HK-2 (cell line): ENCODE data around the gene HMCN2.

Source experiments
- DNase-seq: peaks from one replicate; pipeline ENCODE4 v3.0.0-alpha.2; 2018; ENCODE audit not compliant: unreplicated experiment

Gene HMCN2

GRCh38 chr9:130470950-130471349, 205.4 kb downstream of the HMCN2 start:
- no peak for DNase-seq

- no peak for DNase-seq
Observed at GRCh38 chr9:130471411-130472183, 206.0 kb downstream of the HMCN2 start.

GRCh38 chr9:130472184-130472705, 206.7 kb downstream of the HMCN2 start:
- DNase-seq = no peak

GRCh38 chr9:130473009-130473408, 207.4 kb downstream of the HMCN2 start:
- no peak for DNase-seq

GRCh38 chr9:130473566-130473965, 208.0 kb downstream of the HMCN2 start:
- DNase-seq = no peak

GRCh38 chr9:130474106-130474505, 208.5 kb downstream of the HMCN2 start:
- no peak for DNase-seq

- DNase-seq = no peak
Observed at GRCh38 chr9:130476151-130476730, 210.7 kb downstream of the HMCN2 start.

GRCh38 chr9:130477564-130477963, 212.0 kb downstream of the HMCN2 start:
- no peak for DNase-seq

GRCh38 chr9:130478152-130478551, 212.6 kb downstream of the HMCN2 start:
- no peak for DNase-seq

GRCh38 chr9:130478736-130479575, 213.4 kb downstream of the HMCN2 start:
- DNase-seq = no peak

GRCh38 chr9:130479587-130479986, 214.0 kb downstream of the HMCN2 start:
- no peak for DNase-seq

GRCh38 chr9:130480673-130481072, 215.1 kb downstream of the HMCN2 start:
- DNase-seq = no peak

GRCh38 chr9:130482463-130482862, 216.9 kb downstream of the HMCN2 start:
- DNase-seq = no peak

- no peak for DNase-seq
Observed at GRCh38 chr9:130483371-130483971, 217.9 kb downstream of the HMCN2 start.
